SK-N-SH (cell line): ENCODE data around the gene CD38.

Experiments
- CHD2 ChIP-seq: fragments of 150-350 bp; IDR thresholded peaks from 2 replicates; pipeline ENCODE4 v1.6.1; 2018; ENCODE audit warnings: low read length; ENCODE audit not compliant: partially characterized antibody
- CTCF ChIP-seq: fragments of 200-600 bp; sonication (generic); IDR thresholded peaks from 2 replicates; pipeline ENCODE4 v1.6.1; 2017; ENCODE audit warnings: antibody characterized with exemption, mild to moderate bottlenecking, moderate library complexity
- ELF1 ChIP-seq: IDR thresholded peaks from 2 replicates; pipeline ENCODE4 v1.4.0; 2012
- EP300 ChIP-seq, 2 experiments: IDR thresholded peaks; 2 replicates each; pipeline versions ENCODE4 v1.4.0 to v1.6.1; 2012; ENCODE audit warnings: borderline replicate concordance in 1 of 2, low read depth in 1 of 2, low read length in 1 of 2
- GABPA ChIP-seq: IDR thresholded peaks from 2 replicates; pipeline ENCODE4 v1.4.0; 2012; ENCODE audit warnings: low read depth, mild to moderate bottlenecking
- GATA2 ChIP-seq: sonication (generic); formaldehyde crosslinking; IDR thresholded peaks from 2 replicates; pipeline ENCODE4 v1.5.0; 2020; ENCODE audit warnings: mild to moderate bottlenecking, missing genetic modification reagents
- MAX ChIP-seq: IDR thresholded peaks from 2 replicates; pipeline ENCODE4 v1.4.0; 2012; ENCODE audit warnings: low read depth
- NFIC ChIP-seq: IDR thresholded peaks from 2 replicates; pipeline ENCODE4 v1.4.0; 2012; ENCODE audit warnings: borderline replicate concordance
- POLR2AphosphoS5 ChIP-seq: IDR thresholded peaks from 2 replicates; pipeline ENCODE4 v1.6.1; 2012; ENCODE audit warnings: low read depth, low read length
- RCOR1 ChIP-seq: fragments of 150-350 bp; IDR thresholded peaks from 2 replicates; pipeline ENCODE4 v1.6.1; 2017; ENCODE audit warnings: antibody characterized with exemption, low read length
- RFX5 ChIP-seq: IDR thresholded peaks from 2 replicates; pipeline ENCODE4 v1.6.1; 2012; ENCODE audit warnings: mild to moderate bottlenecking, improper control_type of control experiment, low read length
- SMC3 ChIP-seq: IDR thresholded peaks from 2 replicates; pipeline ENCODE4 v1.6.1; 2012; ENCODE audit warnings: low read depth, low read length, improper control_type of control experiment
- USF2 ChIP-seq: fragments of 150-350 bp; IDR thresholded peaks from 2 replicates; pipeline ENCODE4 v1.6.1; 2017; ENCODE audit warnings: antibody characterized with exemption, low read length, low read depth, borderline replicate concordance

GRCh38 chr4:15855804-15856475 is 77.8 kb downstream of the CD38 start:
- TF ChIP-seq USF2, result no peak
- no peak for TF ChIP-seq CTCF
- TF ChIP-seq POLR2AphosphoS5, result no peak
- TF ChIP-seq NFIC, result no peak
- TF ChIP-seq SMC3, result no peak
- no peak for TF ChIP-seq MAX
- no peak for TF ChIP-seq EP300 (IDR thresholded peaks at IDR 0.05; ENCODE audit: borderline replicate concordance in 1 of 2, low read depth in 1 of 2, low read length in 1 of 2)
- no peak for TF ChIP-seq ELF1
- TF ChIP-seq GATA2 (CRISPR knock-in tag), result no peak
- TF ChIP-seq GABPA, result no peak
- no peak for TF ChIP-seq RCOR1
- TF ChIP-seq RFX5, result no peak
- no peak for TF ChIP-seq CHD2
